Measurements from ENCODE around the gene RBBP5.
A peak's percentile ranks its signal among the peaks of the same experiment; 100 is the strongest.

RBBP5 gene

DNA sequence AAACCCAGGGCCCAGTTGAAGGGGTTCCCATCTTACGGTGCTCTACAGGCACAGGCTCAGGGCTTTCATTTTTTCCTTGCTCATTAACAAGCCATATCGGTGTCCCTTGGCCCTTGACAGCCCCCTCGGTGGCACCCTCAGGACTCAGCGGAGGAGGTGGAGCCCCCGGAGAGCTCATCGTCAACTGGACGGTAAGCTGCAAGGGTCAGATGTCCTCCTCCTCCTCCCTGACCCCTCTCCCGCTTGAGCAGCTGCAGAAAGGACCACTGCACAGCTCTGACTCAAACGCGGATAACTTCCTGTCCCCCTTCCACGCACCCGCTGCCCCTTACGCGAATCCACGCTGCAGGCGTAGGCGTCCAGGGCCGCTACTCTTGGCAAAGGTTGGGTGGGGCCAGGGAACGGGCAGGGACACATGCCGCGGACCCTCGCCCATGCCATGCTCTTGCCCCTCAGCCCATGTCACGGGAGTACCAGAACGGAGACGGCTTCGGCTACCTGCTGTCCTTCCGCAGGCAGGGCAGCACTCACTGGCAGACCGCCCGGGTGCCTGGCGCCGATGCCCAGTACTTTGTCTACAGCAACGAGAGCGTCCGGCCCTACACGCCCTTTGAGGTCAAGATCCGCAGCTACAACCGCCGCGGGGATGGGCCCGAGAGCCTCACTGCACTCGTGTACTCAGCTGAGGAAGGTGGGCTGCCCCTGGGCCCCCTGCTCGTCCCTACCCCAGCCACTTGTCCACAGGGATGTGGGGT lies 52.2 kb downstream of the RBBP5 start:
- H3K27ac ChIP-seq: no peak overlapping the region
- TF ChIP-seq, protein P1, sequence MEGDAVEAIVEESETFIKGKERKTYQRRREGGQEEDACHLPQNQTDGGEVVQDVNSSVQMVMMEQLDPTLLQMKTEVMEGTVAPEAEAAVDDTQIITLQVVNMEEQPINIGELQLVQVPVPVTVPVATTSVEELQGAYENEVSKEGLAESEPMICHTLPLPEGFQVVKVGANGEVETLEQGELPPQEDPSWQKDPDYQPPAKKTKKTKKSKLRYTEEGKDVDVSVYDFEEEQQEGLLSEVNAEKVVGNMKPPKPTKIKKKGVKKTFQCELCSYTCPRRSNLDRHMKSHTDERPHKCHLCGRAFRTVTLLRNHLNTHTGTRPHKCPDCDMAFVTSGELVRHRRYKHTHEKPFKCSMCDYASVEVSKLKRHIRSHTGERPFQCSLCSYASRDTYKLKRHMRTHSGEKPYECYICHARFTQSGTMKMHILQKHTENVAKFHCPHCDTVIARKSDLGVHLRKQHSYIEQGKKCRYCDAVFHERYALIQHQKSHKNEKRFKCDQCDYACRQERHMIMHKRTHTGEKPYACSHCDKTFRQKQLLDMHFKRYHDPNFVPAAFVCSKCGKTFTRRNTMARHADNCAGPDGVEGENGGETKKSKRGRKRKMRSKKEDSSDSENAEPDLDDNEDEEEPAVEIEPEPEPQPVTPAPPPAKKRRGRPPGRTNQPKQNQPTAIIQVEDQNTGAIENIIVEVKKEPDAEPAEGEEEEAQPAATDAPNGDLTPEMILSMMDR (IDR thresholded peaks at IDR 0.05): no peak
- no peak for TF ChIP-seq ZFX (IDR thresholded peaks at IDR 0.05; ENCODE audit: borderline replicate concordance)

DNA sequence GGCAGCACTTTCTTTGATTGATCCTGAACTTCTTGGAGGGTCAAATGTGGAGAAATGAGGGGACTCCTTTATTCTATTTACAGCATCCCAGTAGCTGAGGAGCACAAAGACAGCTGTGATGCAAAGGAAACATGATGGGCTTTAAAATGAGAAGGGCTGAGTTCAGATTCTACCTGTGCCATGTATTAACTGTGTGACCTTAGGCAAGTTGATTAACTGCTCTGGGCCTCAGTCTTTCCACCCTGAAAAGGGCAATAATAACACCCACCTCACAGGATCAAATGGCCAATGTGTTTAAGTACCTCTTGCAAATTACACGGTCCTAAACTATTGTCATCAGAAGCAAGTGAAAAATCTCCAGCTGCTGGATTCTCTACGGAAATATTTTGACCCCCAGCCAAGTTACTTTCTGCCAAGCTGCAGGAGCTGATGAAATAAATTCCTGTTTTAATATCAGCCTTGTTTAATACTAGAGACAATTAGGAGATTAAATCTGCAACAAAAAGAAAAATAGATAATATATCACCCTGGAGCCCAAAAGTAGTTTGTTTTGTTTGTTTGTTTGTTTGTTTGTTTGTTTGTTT lies 53.2 kb downstream of the RBBP5 start:
- no peak for TF ChIP-seq ZFX (IDR thresholded peaks at IDR 0.05; ENCODE audit: borderline replicate concordance)
- TF ChIP-seq, protein P1 (IDR thresholded peaks at IDR 0.05): no peak
- H3K27ac ChIP-seq: no peak overlapping the region

DNA sequence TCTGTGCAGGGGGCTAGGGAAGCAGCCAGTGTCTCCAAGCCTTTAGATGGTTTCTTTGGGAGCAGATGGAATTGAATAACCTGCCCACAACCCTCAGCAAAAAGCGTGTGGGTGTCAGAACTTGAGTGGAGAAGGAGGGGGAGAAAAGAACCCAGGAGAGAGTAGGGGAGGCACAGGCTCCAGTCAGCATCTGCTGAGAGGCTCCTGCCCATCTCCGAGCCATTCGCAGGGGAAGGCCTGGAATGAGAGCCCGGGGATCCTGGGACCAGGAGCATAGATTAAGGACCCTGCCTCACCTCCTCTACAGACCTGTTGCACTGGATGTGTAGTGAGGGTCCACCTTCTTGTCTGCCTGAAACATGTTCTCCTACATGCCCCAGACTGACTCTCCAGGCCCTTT lies 53.8 kb downstream of the RBBP5 start:
- H3K27ac ChIP-seq: no peak overlapping the region
- no peak for TF ChIP-seq ZFX (IDR thresholded peaks at IDR 0.05; ENCODE audit: borderline replicate concordance)
- TF ChIP-seq, protein P1 (IDR thresholded peaks at IDR 0.05): no peak

DNA sequence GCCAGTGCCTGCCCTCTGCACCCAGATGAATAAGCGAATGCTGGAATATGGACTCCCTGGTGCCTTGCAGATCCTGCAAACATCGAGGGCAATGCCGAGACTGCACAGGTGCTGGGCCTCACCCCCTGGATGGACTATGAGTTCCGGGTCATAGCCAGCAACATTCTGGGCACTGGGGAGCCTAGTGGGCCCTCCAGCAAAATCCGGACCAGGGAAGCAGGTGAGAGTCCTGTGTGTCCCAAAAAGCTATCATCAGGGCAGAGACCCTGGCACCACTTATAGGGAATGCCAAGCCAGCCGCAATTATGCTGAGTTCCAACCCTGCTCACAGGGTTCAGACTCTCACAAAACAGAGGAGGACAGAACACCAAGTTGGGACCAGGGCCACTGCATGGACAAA lies 54.7 kb downstream of the RBBP5 start:
- H3K27ac ChIP-seq: no peak overlapping the region
- TF ChIP-seq ZFX (IDR thresholded peaks at IDR 0.05; ENCODE audit: borderline replicate concordance): no peak
- TF ChIP-seq, protein P1 (IDR thresholded peaks at IDR 0.05): no peak

DNA sequence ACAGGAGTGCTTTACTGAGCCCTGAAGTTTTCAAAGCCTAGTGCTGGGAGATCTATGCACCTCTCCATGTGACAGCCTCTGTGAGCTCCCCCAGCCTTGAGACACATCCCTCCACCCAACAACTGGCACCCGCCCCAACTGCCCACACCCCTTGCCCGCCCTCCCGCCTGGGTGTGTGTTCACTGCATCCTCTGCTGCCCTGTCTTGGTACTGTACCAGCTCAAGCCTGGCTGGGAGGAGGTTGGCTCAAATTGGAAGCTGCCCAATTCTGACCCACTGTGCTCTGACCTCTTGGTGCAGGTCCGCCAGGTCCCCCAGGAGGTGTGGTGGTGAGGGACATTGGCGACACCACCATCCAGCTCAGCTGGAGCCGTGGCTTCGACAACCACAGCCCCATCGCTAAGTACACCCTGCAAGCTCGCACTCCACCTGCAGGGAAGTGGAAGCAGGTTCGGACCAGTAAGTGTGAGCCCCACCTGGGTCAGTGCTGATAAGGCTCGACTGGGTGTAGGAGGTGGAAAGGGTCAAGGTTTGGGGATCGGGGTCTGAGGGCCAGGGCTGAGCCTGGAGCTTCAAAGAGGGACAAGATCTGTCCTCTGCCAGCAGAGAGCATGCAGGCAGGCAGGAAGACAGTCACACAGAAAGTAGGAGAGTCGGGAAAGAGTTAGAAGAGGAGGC lies 55.5 kb downstream of the RBBP5 start:
- no peak overlapping the region for H3K27ac ChIP-seq
- no peak for TF ChIP-seq ZFX (IDR thresholded peaks at IDR 0.05; ENCODE audit: borderline replicate concordance)
- TF ChIP-seq, protein P1 (IDR thresholded peaks at IDR 0.05): peak; percentile 70

DNA sequence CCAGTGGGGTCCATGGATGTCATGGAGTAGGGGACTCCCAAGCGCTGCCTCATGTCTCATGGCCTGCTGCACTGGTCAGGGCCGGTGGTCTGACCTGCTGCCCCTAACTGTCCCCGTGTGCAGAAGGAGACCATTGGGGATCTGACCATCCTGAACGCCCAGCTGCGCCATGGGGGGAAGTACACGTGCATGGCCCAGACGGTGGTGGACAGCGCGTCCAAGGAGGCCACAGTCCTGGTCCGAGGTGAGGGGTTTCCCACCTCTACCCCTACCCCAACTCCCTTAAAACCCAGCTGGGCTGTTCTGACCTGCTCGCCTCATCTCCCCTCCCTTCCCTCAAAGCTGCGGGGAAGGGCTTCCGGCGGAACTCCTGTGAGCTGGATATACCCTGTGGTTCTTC lies 56.1 kb downstream of the RBBP5 start:
- H3K27ac ChIP-seq: no peak overlapping the region
- TF ChIP-seq, protein P1 (IDR thresholded peaks at IDR 0.05): no peak
- no peak for TF ChIP-seq ZFX (IDR thresholded peaks at IDR 0.05; ENCODE audit: borderline replicate concordance)

Measured in 22Rv1 (cell line).